ENCODE results near the gene EXO1.

The EXO1 gene

GRCh38 chr1:241810769-241811405 is 37.1 kb upstream of the EXO1 start:
- DNase-seq (ENCODE audit: low spot score) = no peak
- TF ChIP-seq CTCF (IDR thresholded peaks at IDR 0.05; ENCODE audit: extremely low read depth, insufficient read depth, missing control alignments) = no peak
- in situ Hi-C loops (cut with MboI; ENCODE audit: low pct_unique_long_range_greater_than_20kb, low sequenced_read_pairs, unreplicated experiment) = no loop called here

- in situ Hi-C loops (cut with MboI; ENCODE audit: low pct_unique_long_range_greater_than_20kb, low sequenced_read_pairs, unreplicated experiment) = no loop called here
- TF ChIP-seq CTCF (IDR thresholded peaks at IDR 0.05; ENCODE audit: extremely low read depth, insufficient read depth, missing control alignments) = no peak
- DNase-seq (ENCODE audit: low spot score) = no peak
Measured at GRCh38 chr1:241813768-241814320, 34.2 kb upstream of the EXO1 start.

- in situ Hi-C loops (cut with MboI; ENCODE audit: low pct_unique_long_range_greater_than_20kb, low sequenced_read_pairs, unreplicated experiment) = no loop called here
- DNase-seq (ENCODE audit: low spot score) = no peak
- TF ChIP-seq CTCF (IDR thresholded peaks at IDR 0.05; ENCODE audit: extremely low read depth, insufficient read depth, missing control alignments) = no peak
Measured at GRCh38 chr1:241816008-241816407, 32.0 kb upstream of the EXO1 start.

- DNase-seq (ENCODE audit: low spot score) = no peak
- no peak for TF ChIP-seq CTCF (IDR thresholded peaks at IDR 0.05; ENCODE audit: extremely low read depth, insufficient read depth, missing control alignments)
- in situ Hi-C loops (cut with MboI; ENCODE audit: low pct_unique_long_range_greater_than_20kb, low sequenced_read_pairs, unreplicated experiment) = no loop called here
Measured at GRCh38 chr1:241817331-241817792, 30.6 kb upstream of the EXO1 start.

GRCh38 chr1:241817956-241818612 is 29.9 kb upstream of the EXO1 start:
- DNase-seq (ENCODE audit: low spot score) = no peak
- TF ChIP-seq CTCF (IDR thresholded peaks at IDR 0.05; ENCODE audit: extremely low read depth, insufficient read depth, missing control alignments) = no peak
- in situ Hi-C loops (cut with MboI; ENCODE audit: low pct_unique_long_range_greater_than_20kb, low sequenced_read_pairs, unreplicated experiment) = no loop called here

- in situ Hi-C loops (cut with MboI; ENCODE audit: low pct_unique_long_range_greater_than_20kb, low sequenced_read_pairs, unreplicated experiment) = no loop called here
- no peak for DNase-seq (ENCODE audit: low spot score)
- TF ChIP-seq CTCF (IDR thresholded peaks at IDR 0.05; ENCODE audit: extremely low read depth, insufficient read depth, missing control alignments) = no peak
Measured at GRCh38 chr1:241819340-241819866, 28.6 kb upstream of the EXO1 start.
